ENCODE data around the gene ABCC1. TPM values are rescaled to one million over a fixed set of nuclear protein-coding genes. Genes with fewer than 3 reads are reported as not detected.

The ABCC1 gene
- polyA plus RNA-seq, 1 of the 3 experiments (the other 2 are of a cell fraction): 23.7 TPM

DNA sequence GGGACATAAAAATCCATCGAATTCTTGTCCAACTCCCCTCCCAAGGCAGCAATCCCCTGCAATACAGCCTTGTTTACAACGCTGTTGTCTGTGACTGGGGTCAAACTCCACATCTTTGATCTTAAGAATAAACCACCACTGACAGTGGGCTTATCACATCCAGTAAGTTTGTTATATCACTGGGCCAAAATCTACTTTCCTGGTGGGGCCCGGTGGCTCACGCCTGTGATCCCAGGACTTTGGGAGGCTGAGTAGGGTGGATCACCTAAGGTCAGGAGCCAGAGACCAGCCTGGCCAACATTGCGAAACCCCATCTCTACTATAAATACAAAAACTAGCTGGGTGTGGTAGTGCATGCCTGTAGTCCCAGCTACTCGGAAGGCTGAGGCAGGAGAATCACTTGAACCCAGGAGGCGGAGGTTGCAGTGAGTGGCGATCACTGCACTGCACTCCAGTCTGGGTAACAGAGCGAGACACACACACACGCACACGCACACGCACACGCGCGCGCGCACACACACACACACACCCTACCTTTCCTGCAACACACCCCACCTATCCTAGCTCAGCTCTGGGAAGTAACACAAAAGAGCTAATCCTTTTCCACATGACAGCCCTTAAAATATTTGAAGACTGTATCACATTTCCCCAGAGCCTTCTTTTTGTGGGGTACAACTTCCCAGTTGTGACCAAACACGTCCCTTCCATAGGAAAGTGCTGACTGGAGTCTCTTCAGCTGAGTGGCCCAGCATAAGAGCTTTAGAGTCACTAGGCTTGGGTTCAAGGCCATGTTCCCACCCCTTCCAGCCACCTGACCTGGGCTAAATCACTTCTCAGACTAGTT lies 20.9 kb upstream of the ABCC1 start:
- H4K20me1 ChIP-seq (ENCODE audit: insufficient read depth): no peaks in the 10 kb centered on the region
- H3K4me1 ChIP-seq (ENCODE audit: control insufficient read depth in 1 of 2, insufficient read depth in 2 of 2, low read depth in 1 of 2, low read length in 1 of 2): no peaks in the 10 kb centered on the region
- POLR2A ChIA-PET: no interaction called here
- no peak overlapping the region for H3K27ac ChIP-seq (ENCODE audit: low read depth in 2 of 2, low read length in 1 of 2)
- no peaks in the 10 kb centered on the region for H3K79me2 ChIP-seq (ENCODE audit: insufficient read depth)
- DNase-seq: no peak
- WGBS (ENCODE audit: low lambda C conversion rate): 91% methylated on average over 15 of the region's 18 CpGs
- H3F3A ChIP-seq (replicated peaks; ENCODE audit: insufficient read depth): no peaks in the 10 kb centered on the region
- no peak overlapping the region for H3K4me3 ChIP-seq (ENCODE audit: low read depth in 2 of 2, low read length in 1 of 2)
- TF ChIP-seq RCOR1 (IDR thresholded peaks at IDR 0.05; ENCODE audit: low read length) (no peak), NRF1 (IDR thresholded peaks at IDR 0.05; ENCODE audit: low read depth, low read length) (no peak), MEF2A (IDR thresholded peaks at IDR 0.05; ENCODE audit: borderline replicate concordance, low read depth) (no peak), YY1 (IDR thresholded peaks at IDR 0.05; ENCODE audit: low read depth) (no peak), TCF12 (IDR thresholded peaks at IDR 0.05) (no peak), RFX5 (IDR thresholded peaks at IDR 0.05; ENCODE audit: low read length) (no peak), GATA2 (CRISPR knock-in tag; IDR thresholded peaks at IDR 0.05) (no peak), FOSL2 (IDR thresholded peaks at IDR 0.05; ENCODE audit: borderline replicate concordance, low read depth) (no peak), EZH2phosphoT487 (IDR thresholded peaks at IDR 0.05; ENCODE audit: borderline replicate concordance, low read depth) (no peak), FOXM1 (IDR thresholded peaks at IDR 0.05; ENCODE audit: low read depth) (no peak)
- TF ChIP-seq, protein P1, sequence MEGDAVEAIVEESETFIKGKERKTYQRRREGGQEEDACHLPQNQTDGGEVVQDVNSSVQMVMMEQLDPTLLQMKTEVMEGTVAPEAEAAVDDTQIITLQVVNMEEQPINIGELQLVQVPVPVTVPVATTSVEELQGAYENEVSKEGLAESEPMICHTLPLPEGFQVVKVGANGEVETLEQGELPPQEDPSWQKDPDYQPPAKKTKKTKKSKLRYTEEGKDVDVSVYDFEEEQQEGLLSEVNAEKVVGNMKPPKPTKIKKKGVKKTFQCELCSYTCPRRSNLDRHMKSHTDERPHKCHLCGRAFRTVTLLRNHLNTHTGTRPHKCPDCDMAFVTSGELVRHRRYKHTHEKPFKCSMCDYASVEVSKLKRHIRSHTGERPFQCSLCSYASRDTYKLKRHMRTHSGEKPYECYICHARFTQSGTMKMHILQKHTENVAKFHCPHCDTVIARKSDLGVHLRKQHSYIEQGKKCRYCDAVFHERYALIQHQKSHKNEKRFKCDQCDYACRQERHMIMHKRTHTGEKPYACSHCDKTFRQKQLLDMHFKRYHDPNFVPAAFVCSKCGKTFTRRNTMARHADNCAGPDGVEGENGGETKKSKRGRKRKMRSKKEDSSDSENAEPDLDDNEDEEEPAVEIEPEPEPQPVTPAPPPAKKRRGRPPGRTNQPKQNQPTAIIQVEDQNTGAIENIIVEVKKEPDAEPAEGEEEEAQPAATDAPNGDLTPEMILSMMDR (IDR thresholded peaks at IDR 0.05): no peak
- TF ChIP-seq, protein P2, sequence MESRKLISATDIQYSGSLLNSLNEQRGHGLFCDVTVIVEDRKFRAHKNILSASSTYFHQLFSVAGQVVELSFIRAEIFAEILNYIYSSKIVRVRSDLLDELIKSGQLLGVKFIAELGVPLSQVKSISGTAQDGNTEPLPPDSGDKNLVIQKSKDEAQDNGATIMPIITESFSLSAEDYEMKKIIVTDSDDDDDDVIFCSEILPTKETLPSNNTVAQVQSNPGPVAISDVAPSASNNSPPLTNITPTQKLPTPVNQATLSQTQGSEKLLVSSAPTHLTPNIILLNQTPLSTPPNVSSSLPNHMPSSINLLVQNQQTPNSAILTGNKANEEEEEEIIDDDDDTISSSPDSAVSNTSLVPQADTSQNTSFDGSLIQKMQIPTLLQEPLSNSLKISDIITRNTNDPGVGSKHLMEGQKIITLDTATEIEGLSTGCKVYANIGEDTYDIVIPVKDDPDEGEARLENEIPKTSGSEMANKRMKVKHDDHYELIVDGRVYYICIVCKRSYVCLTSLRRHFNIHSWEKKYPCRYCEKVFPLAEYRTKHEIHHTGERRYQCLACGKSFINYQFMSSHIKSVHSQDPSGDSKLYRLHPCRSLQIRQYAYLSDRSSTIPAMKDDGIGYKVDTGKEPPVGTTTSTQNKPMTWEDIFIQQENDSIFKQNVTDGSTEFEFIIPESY (IDR thresholded peaks at IDR 0.05; ENCODE audit: borderline replicate concordance, low read depth): no peak
- TF ChIP-seq, protein P3, sequence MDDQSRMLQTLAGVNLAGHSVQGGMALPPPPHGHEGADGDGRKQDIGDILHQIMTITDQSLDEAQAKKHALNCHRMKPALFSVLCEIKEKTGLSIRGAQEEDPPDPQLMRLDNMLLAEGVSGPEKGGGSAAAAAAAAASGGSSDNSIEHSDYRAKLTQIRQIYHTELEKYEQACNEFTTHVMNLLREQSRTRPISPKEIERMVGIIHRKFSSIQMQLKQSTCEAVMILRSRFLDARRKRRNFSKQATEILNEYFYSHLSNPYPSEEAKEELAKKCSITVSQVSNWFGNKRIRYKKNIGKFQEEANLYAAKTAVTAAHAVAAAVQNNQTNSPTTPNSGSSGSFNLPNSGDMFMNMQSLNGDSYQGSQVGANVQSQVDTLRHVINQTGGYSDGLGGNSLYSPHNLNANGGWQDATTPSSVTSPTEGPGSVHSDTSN (IDR thresholded peaks at IDR 0.05): no peak
- TF ChIP-seq, protein P4, sequence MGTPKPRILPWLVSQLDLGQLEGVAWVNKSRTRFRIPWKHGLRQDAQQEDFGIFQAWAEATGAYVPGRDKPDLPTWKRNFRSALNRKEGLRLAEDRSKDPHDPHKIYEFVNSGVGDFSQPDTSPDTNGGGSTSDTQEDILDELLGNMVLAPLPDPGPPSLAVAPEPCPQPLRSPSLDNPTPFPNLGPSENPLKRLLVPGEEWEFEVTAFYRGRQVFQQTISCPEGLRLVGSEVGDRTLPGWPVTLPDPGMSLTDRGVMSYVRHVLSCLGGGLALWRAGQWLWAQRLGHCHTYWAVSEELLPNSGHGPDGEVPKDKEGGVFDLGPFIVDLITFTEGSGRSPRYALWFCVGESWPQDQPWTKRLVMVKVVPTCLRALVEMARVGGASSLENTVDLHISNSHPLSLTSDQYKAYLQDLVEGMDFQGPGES (IDR thresholded peaks at IDR 0.05; ENCODE audit: low read depth, low read length): no peak
- H3K4me2 ChIP-seq: no peak overlapping the region
- no peaks in the 10 kb centered on the region for H3K27me3 ChIP-seq (ENCODE audit: insufficient read depth)
- no peaks in the 10 kb centered on the region for H3K9me2 ChIP-seq
- H2AFZ ChIP-seq (ENCODE audit: low read depth): no peak overlapping the region
- H3K9ac ChIP-seq: no peak overlapping the region
- H3K36me3 ChIP-seq (replicated peaks in 1 of 2; ENCODE audit: control insufficient read depth in 1 of 2, insufficient read depth in 2 of 2, low read length in 1 of 2): no peaks in the 10 kb centered on the region
- no peaks in the 10 kb centered on the region for H3K9me3 ChIP-seq
- CTCF ChIA-PET: no interaction called here

All from SK-N-SH (cell line).